ENCODE data around the gene SDCBP2.

Gene SDCBP2

GRCh38 chr20:1301031-1301529 lies 27.9 kb downstream of the SDCBP2 start:
- Histone ChIP-seq H3K27me3 (ENCODE audit: control insufficient read depth, insufficient read depth, low read length) (no peaks in the 10 kb centered on the region), H3K27ac (ENCODE audit: low read depth, low read length) (no peak overlapping the region), H3K4me3 (ENCODE audit: low read depth, low read length) (no peak overlapping the region), H3K36me3 (ENCODE audit: control insufficient read depth, insufficient read depth, low read length) (peaks cover 4% of the 10 kb centered on the region; the same call in 1 of the 2 replicates), H3K4me1 (ENCODE audit: control insufficient read depth, insufficient read depth, low read length) (peaks cover 9% of the 10 kb centered on the region), H3K9ac (ENCODE audit: low read length) (peak overlapping the region; percentile 20), H3K9me3 (ENCODE audit: control insufficient read depth, insufficient read depth, low read depth, low read length) (no peaks in the 10 kb centered on the region)

DNA sequence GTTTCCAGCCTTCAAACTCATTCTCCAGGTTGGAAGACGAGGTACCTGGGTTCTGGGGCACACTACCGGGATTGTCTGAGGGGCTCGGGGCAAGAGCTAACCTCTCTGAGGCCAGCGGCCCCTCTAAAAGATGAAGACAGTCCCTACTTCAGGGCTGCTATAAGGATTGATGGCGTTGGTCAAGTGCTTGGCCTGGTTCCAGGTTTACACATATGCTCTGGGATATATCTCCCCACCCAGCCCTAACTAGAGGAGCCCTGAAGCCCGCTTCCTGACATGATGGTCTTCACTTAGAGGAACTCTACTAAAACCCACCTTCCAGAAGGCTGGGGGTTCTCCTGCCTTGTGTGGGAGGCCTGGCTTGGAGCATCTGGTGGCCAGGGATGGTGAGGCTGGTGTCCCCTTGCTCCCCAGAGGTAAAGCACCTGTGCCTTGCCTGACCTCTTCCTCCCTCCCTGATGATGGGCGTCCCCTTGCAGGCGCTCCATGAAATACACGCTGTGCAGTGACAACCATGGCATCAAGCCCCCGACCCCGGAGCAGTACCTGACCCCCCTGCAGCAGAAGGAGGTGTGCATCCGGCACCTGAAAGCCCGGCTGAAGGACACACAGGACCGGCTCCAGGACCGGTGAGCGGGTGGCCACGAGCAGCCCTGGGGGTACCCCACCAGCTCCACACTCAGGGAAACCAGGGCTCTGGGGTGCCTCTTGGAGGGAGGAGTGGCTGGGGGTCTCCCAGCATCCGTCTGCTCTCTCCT lies 28.7 kb downstream of the SDCBP2 start:
- Histone ChIP-seq H3K27ac (ENCODE audit: low read depth, low read length) (no peak overlapping the region), H3K4me1 (ENCODE audit: control insufficient read depth, insufficient read depth, low read length) (peaks cover 9% of the 10 kb centered on the region), H3K36me3 (ENCODE audit: control insufficient read depth, insufficient read depth, low read length) (peaks cover 2% of the 10 kb centered on the region; the same call in 1 of the 2 replicates), H3K9ac (ENCODE audit: low read length) (no peak overlapping the region), H3K27me3 (ENCODE audit: control insufficient read depth, insufficient read depth, low read length) (no peaks in the 10 kb centered on the region), H3K4me3 (ENCODE audit: low read depth, low read length) (no peak overlapping the region), H3K9me3 (ENCODE audit: control insufficient read depth, insufficient read depth, low read depth, low read length) (no peaks in the 10 kb centered on the region)

DNA sequence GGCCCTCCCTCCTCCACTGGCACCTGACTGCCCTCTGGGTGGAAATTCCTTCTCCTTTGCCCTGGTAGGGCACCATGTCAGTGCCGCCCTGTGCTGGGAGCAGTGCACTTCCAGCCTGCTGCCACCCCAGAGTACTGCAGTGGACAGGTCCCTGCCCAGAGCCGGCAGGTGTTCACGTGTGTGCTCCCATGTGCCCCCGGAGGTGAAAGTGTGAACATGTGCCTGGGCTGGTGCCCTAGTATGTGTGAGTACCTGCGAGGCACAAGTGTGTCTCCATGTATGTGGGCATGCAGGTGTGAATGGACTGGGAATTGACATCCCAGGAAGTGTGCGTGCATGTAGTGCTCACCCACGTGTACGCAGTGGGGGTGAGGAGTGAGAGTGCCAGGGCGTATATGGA lies 29.4 kb downstream of the SDCBP2 start:
- no peaks in the 10 kb centered on the region for H3K36me3 ChIP-seq (ENCODE audit: control insufficient read depth, insufficient read depth, low read length)
- H3K4me3 ChIP-seq (ENCODE audit: low read depth, low read length): no peak overlapping the region
- H3K27ac ChIP-seq (ENCODE audit: low read depth, low read length): no peak overlapping the region
- H3K9ac ChIP-seq (ENCODE audit: low read length): no peak overlapping the region
- H3K4me1 ChIP-seq (ENCODE audit: control insufficient read depth, insufficient read depth, low read length): peaks cover 9% of the 10 kb centered on the region
- no peaks in the 10 kb centered on the region for H3K9me3 ChIP-seq (ENCODE audit: control insufficient read depth, insufficient read depth, low read depth, low read length)
- H3K27me3 ChIP-seq (ENCODE audit: control insufficient read depth, insufficient read depth, low read length): no peaks in the 10 kb centered on the region

DNA sequence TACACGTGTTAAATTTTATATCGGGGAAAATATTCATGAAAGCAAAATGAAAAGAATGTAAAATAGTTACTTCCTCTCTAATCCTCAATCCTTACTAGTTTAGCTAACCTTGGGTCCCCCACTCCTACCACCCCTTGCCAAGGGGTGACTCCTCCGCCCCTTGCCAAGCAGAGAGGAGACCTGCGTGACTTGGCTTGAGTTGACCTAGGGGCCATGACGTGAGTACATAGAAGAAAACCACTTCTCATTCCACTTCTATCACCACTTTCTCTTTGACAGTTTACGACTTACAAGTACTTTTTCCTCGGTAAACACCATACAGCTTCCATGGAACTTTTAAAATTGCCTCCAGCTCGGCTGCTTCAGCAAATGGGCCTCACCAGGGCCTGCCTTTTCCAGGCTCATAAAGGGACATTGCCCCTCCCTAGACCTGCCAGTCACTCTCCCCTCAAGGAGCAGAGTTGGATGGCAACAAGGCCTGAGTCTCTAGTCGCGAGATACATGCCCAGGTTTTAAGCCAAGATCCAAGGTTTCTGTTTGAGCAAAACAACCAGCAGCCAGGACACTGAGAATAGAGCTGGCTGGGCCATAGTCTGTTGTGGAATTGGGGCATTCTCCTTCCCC lies 29.9 kb downstream of the SDCBP2 start:
- Histone ChIP-seq H3K36me3 (ENCODE audit: control insufficient read depth, insufficient read depth, low read length) (no peaks in the 10 kb centered on the region), H3K4me3 (ENCODE audit: low read depth, low read length) (no peak overlapping the region), H3K27ac (ENCODE audit: low read depth, low read length) (no peak overlapping the region), H3K27me3 (ENCODE audit: control insufficient read depth, insufficient read depth, low read length) (no peaks in the 10 kb centered on the region), H3K9me3 (ENCODE audit: control insufficient read depth, insufficient read depth, low read depth, low read length) (no peaks in the 10 kb centered on the region), H3K9ac (ENCODE audit: low read length) (no peak overlapping the region), H3K4me1 (ENCODE audit: control insufficient read depth, insufficient read depth, low read length) (peaks cover 9% of the 10 kb centered on the region)

DNA sequence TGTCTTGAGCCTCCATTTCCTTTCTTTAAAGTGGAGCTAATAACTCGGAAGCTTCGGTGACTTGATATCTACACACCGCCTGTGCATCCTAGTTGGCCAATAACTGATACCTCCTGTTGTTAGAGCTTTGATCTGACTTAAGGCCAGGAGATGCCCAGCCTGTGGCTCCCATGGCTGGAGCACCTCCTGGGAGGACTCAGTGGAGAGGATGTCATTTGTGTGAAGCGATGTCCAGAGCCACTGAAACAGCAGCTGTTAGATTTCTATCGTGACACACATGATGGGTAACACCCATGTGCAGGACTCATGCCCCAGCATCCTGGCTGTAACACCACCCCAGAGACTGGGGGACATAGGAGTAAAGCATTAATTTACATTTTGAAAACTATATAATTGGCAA lies 30.8 kb downstream of the SDCBP2 start:
- no peak overlapping the region for H3K4me3 ChIP-seq (ENCODE audit: low read depth, low read length)

GRCh38 chr20:1297486-1297885 lies 31.5 kb downstream of the SDCBP2 start:
- H3K27ac ChIP-seq (ENCODE audit: low read depth, low read length): no peak overlapping the region
- no peaks in the 10 kb centered on the region for H3K27me3 ChIP-seq (ENCODE audit: control insufficient read depth, insufficient read depth, low read length)
- H3K4me1 ChIP-seq (ENCODE audit: control insufficient read depth, insufficient read depth, low read length): peaks cover 9% of the 10 kb centered on the region
- H3K36me3 ChIP-seq (ENCODE audit: control insufficient read depth, insufficient read depth, low read length): no peaks in the 10 kb centered on the region
- H3K9me3 ChIP-seq (ENCODE audit: control insufficient read depth, insufficient read depth, low read depth, low read length): no peaks in the 10 kb centered on the region
- H3K4me3 ChIP-seq (ENCODE audit: low read depth, low read length): no peak overlapping the region
- no peak overlapping the region for H3K9ac ChIP-seq (ENCODE audit: low read length)

More for the DNA sequence above, 30.8 kb downstream of the SDCBP2 start:
- H3K9me3 ChIP-seq (ENCODE audit: control insufficient read depth, insufficient read depth, low read depth, low read length): no peaks in the 10 kb centered on the region
- H3K9ac ChIP-seq (ENCODE audit: low read length): no peak overlapping the region
- peaks cover 9% of the 10 kb centered on the region for H3K4me1 ChIP-seq (ENCODE audit: control insufficient read depth, insufficient read depth, low read length)
- H3K36me3 ChIP-seq (ENCODE audit: control insufficient read depth, insufficient read depth, low read length): no peaks in the 10 kb centered on the region
- H3K27me3 ChIP-seq (ENCODE audit: control insufficient read depth, insufficient read depth, low read length): no peaks in the 10 kb centered on the region
- H3K27ac ChIP-seq (ENCODE audit: low read depth, low read length): no peak overlapping the region

DNA sequence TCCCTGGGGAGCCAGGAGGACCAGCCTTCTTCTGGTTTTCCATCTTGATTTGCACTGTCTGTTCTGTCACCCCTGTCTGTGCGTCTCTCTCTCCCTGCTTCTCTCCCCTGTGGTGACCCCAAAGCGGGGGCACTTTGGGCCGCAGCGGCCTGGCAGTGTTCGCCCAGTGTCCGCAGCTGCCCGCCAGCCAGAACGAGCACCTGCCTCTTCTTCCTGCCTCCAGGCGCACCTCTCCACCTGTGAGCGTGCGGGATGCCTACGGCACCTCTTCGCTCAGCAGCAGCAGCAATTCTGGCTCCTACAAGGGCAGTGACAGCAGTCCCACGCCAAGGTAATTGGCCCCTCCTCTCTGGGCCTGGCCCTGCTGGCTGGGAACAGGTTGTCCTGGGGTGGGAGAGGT lies 32.0 kb downstream of the SDCBP2 start:
- H3K36me3 ChIP-seq (ENCODE audit: control insufficient read depth, insufficient read depth, low read length): no peaks in the 10 kb centered on the region

DNA sequence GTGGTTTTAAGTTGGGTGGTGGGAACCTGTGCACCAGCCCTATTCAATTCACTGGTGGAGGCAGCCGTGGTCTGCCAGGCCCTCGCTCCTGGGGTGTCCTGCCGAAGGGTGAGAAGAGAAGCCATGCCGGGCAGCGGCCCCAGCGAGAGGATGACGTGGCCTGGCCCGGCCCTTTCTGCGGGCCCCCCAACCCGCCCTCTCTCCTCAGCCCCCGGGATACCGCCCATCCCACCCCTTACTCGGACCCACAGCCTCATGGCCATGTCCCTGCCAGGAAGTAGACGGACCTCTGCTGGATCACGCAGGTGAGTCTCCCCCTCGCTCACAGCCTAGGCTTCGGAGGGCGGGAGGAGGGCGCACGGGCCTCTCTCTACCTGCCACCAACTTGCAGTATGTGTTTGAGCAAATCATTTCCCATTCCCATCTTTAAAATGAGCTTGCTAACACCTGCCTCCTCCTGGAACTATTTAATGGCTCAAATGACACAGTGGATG lies 32.8 kb downstream of the SDCBP2 start:
- H3K4me1 ChIP-seq (ENCODE audit: control insufficient read depth, insufficient read depth, low read length): peaks cover 8% of the 10 kb centered on the region
- no peaks in the 10 kb centered on the region for H3K27me3 ChIP-seq (ENCODE audit: control insufficient read depth, insufficient read depth, low read length)
- H3K4me3 ChIP-seq (ENCODE audit: low read depth, low read length): no peak overlapping the region
- no peak overlapping the region for H3K27ac ChIP-seq (ENCODE audit: low read depth, low read length)
- H3K36me3 ChIP-seq (ENCODE audit: control insufficient read depth, insufficient read depth, low read length): no peaks in the 10 kb centered on the region
- no peaks in the 10 kb centered on the region for H3K9me3 ChIP-seq (ENCODE audit: control insufficient read depth, insufficient read depth, low read depth, low read length)
- no peak overlapping the region for H3K9ac ChIP-seq (ENCODE audit: low read length)

More for the DNA sequence above, 32.0 kb downstream of the SDCBP2 start:
- no peaks in the 10 kb centered on the region for H3K27me3 ChIP-seq (ENCODE audit: control insufficient read depth, insufficient read depth, low read length)
- H3K4me1 ChIP-seq (ENCODE audit: control insufficient read depth, insufficient read depth, low read length): peaks cover 9% of the 10 kb centered on the region
- no peak overlapping the region for H3K27ac ChIP-seq (ENCODE audit: low read depth, low read length)
- no peak overlapping the region for H3K4me3 ChIP-seq (ENCODE audit: low read depth, low read length)
- no peak overlapping the region for H3K9ac ChIP-seq (ENCODE audit: low read length)
- H3K9me3 ChIP-seq (ENCODE audit: control insufficient read depth, insufficient read depth, low read depth, low read length): no peaks in the 10 kb centered on the region

GRCh38 chr20:1295276-1295930 lies 33.5 kb downstream of the SDCBP2 start:
- no peak overlapping the region for H3K9ac ChIP-seq (ENCODE audit: low read length)
- no peaks in the 10 kb centered on the region for H3K9me3 ChIP-seq (ENCODE audit: control insufficient read depth, insufficient read depth, low read depth, low read length)
- H3K36me3 ChIP-seq (ENCODE audit: control insufficient read depth, insufficient read depth, low read length): no peaks in the 10 kb centered on the region
- H3K4me1 ChIP-seq (ENCODE audit: control insufficient read depth, insufficient read depth, low read length): peaks cover 5% of the 10 kb centered on the region; the same call in 1 of the 2 replicates
- no peaks in the 10 kb centered on the region for H3K27me3 ChIP-seq (ENCODE audit: control insufficient read depth, insufficient read depth, low read length)
- H3K4me3 ChIP-seq (ENCODE audit: low read depth, low read length): no peak overlapping the region
- no peak overlapping the region for H3K27ac ChIP-seq (ENCODE audit: low read depth, low read length)

GRCh38 chr20:1294497-1294896 lies 34.4 kb downstream of the SDCBP2 start:
- Histone ChIP-seq H3K27ac (ENCODE audit: low read depth, low read length) (no peak overlapping the region), H3K4me3 (ENCODE audit: low read depth, low read length) (no peak overlapping the region), H3K4me1 (ENCODE audit: control insufficient read depth, insufficient read depth, low read length) (peaks cover 5% of the 10 kb centered on the region; the same call in 1 of the 2 replicates), H3K9me3 (ENCODE audit: control insufficient read depth, insufficient read depth, low read depth, low read length) (no peaks in the 10 kb centered on the region), H3K27me3 (ENCODE audit: control insufficient read depth, insufficient read depth, low read length) (no peaks in the 10 kb centered on the region), H3K36me3 (ENCODE audit: control insufficient read depth, insufficient read depth, low read length) (no peaks in the 10 kb centered on the region), H3K9ac (ENCODE audit: low read length) (no peak overlapping the region)

All from HUES6 (cell line).